ENCODE results near the gene DLGAP1. TPM values are rescaled to one million over a fixed set of nuclear protein-coding genes. Genes with fewer than 3 reads are reported as not detected.

DLGAP1 gene
- total RNA-seq, 4 donors from 2014 or later = 2.0 to 4.7 (median 2.1) TPM; not detected in 1

GRCh38 chr18:3753106-3753505 is 702.0 kb downstream of the DLGAP1 start:
- H3K36me3 ChIP-seq = no peaks in the 10 kb centered on the region
- DNase-seq (ENCODE audit: low spot score in 2 of 2) = no peak
- H3K27ac ChIP-seq = no peak overlapping the region
- no peaks in the 10 kb centered on the region for H3K27me3 ChIP-seq
- WGBS = 73% methylated on average over 4 of the region's 4 CpGs
- no peak for TF ChIP-seq EP300 (IDR thresholded peaks at IDR 0.05)
- TF ChIP-seq POLR2AphosphoS5 (IDR thresholded peaks at IDR 0.05) = no peak
- no peak for TF ChIP-seq POLR2A (IDR thresholded peaks at IDR 0.05)
- TF ChIP-seq CTCF (IDR thresholded peaks at IDR 0.05) = no peak
- no peaks in the 10 kb centered on the region for H3K9me3 ChIP-seq
- no peaks in the 10 kb centered on the region for H3K4me1 ChIP-seq
- no peak overlapping the region for H3K4me3 ChIP-seq

- no peak overlapping the region for H3K27ac ChIP-seq
- H3K36me3 ChIP-seq = no peaks in the 10 kb centered on the region
- H3K4me3 ChIP-seq = no peak overlapping the region
- WGBS = 89% methylated on average over 3 of the region's 3 CpGs
- TF ChIP-seq CTCF (IDR thresholded peaks at IDR 0.05) (no peak), POLR2AphosphoS5 (IDR thresholded peaks at IDR 0.05) (no peak), POLR2A (IDR thresholded peaks at IDR 0.05) (no peak), EP300 (IDR thresholded peaks at IDR 0.05) (no peak)
- H3K27me3 ChIP-seq = no peaks in the 10 kb centered on the region
- H3K4me1 ChIP-seq = no peaks in the 10 kb centered on the region
- DNase-seq (ENCODE audit: low spot score in 2 of 2) = no peak
- no peaks in the 10 kb centered on the region for H3K9me3 ChIP-seq
Measured at GRCh38 chr18:3748086-3748485, 707.0 kb downstream of the DLGAP1 start.

- WGBS = 78% methylated on average over 14 of the region's 14 CpGs
Measured at GRCh38 chr18:3747176-3747973, 707.7 kb downstream of the DLGAP1 start.

GRCh38 chr18:3742541-3742940 is 712.6 kb downstream of the DLGAP1 start:
- no peaks in the 10 kb centered on the region for H3K4me1 ChIP-seq
- DNase-seq (ENCODE audit: low spot score in 2 of 2) = no peak
- WGBS = 55% methylated on average over 1 of the region's 1 CpG
- H3K27me3 ChIP-seq = no peaks in the 10 kb centered on the region
- no peaks in the 10 kb centered on the region for H3K9me3 ChIP-seq
- no peak overlapping the region for H3K4me3 ChIP-seq
- no peaks in the 10 kb centered on the region for H3K36me3 ChIP-seq
- TF ChIP-seq EP300 (IDR thresholded peaks at IDR 0.05) = no peak
- no peak for TF ChIP-seq POLR2AphosphoS5 (IDR thresholded peaks at IDR 0.05)
- TF ChIP-seq POLR2A (IDR thresholded peaks at IDR 0.05) = no peak
- no peak for TF ChIP-seq CTCF (IDR thresholded peaks at IDR 0.05)
- H3K27ac ChIP-seq = no peak overlapping the region

More at GRCh38 chr18:3747176-3747973, 707.7 kb downstream of the DLGAP1 start:
- no peaks in the 10 kb centered on the region for H3K27me3 ChIP-seq
- H3K9me3 ChIP-seq = no peaks in the 10 kb centered on the region
- H3K4me1 ChIP-seq = no peaks in the 10 kb centered on the region
- TF ChIP-seq POLR2A (IDR thresholded peaks at IDR 0.05) (no peak), EP300 (IDR thresholded peaks at IDR 0.05) (no peak), CTCF (IDR thresholded peaks at IDR 0.05) (no peak), POLR2AphosphoS5 (IDR thresholded peaks at IDR 0.05) (no peak)
- no peak overlapping the region for H3K4me3 ChIP-seq
- no peak for DNase-seq (ENCODE audit: low spot score in 2 of 2)
- no peaks in the 10 kb centered on the region for H3K36me3 ChIP-seq
- H3K27ac ChIP-seq = no peak overlapping the region

- Histone ChIP-seq H3K27ac (no peak overlapping the region), H3K4me3 (no peak overlapping the region), H3K9me3 (no peaks in the 10 kb centered on the region), H3K4me1 (no peaks in the 10 kb centered on the region), H3K27me3 (no peaks in the 10 kb centered on the region), H3K36me3 (no peaks in the 10 kb centered on the region)
- TF ChIP-seq POLR2A (IDR thresholded peaks at IDR 0.05) = no peak
- TF ChIP-seq EP300 (IDR thresholded peaks at IDR 0.05) = no peak
- no peak for TF ChIP-seq CTCF (IDR thresholded peaks at IDR 0.05)
- TF ChIP-seq POLR2AphosphoS5 (IDR thresholded peaks at IDR 0.05) = no peak
- DNase-seq (ENCODE audit: low spot score in 2 of 2) = no peak
- 100% methylated on average over 1 of the region's 1 CpG for WGBS
Measured at GRCh38 chr18:3741333-3741732, 713.8 kb downstream of the DLGAP1 start.
